Measurements from ENCODE around the gene PLAAT4. TPM values are rescaled to one million over a fixed set of nuclear protein-coding genes. Genes with fewer than 3 reads are reported as not detected.
"Not testable (repeated sequence)": the region's sequence is repeated elsewhere in the genome, so short reads cannot be mapped to it uniquely, and the experiment has no call there.

Gene PLAAT4
- total RNA-seq, 1 donor from 2014 or later = 6.9 TPM

- intact Hi-C loops (cut with DNase I) = no loop called here
- DNase-seq (ENCODE audit: low spot score) = no peak
Observed at GRCh38 chr11:63534895-63535461, 1.6 kb upstream of the PLAAT4 start.

GRCh38 chr11:63535734-63536133 lies 874 bp upstream of the PLAAT4 start:
- no peak for DNase-seq (ENCODE audit: low spot score)
- intact Hi-C loops (cut with DNase I) = loop anchor here (2.0 kb wide), 1 partner anchor 79 kb away; the partner anchor contains the start of gene PLAAT3

GRCh38 chr11:63537293-63538101 lies 889 bp downstream of the PLAAT4 start:
- peak; percentile 81 for DNase-seq (ENCODE audit: low spot score)
- intact Hi-C loops (cut with DNase I) = loop anchor here (2.0 kb wide), 1 partner anchor 77 kb away; the partner anchor contains the start of gene PLAAT3

- intact Hi-C loops (cut with DNase I); DNase-seq (ENCODE audit: low spot score): not testable (repeated sequence)
Observed at GRCh38 chr11:63542506-63542905, 5.9 kb downstream of the PLAAT4 start.

- intact Hi-C loops (cut with DNase I) = no loop called here
- DNase-seq (ENCODE audit: low spot score) = no peak
Observed at GRCh38 chr11:63543711-63544110, 7.1 kb downstream of the PLAAT4 start.

- DNase-seq (ENCODE audit: low spot score) = no peak
- intact Hi-C loops (cut with DNase I) = no loop called here
Observed at GRCh38 chr11:63547061-63547460, 10.5 kb downstream of the PLAAT4 start.

GRCh38 chr11:63548178-63548577 lies 11.6 kb downstream of the PLAAT4 start:
- intact Hi-C loops (cut with DNase I) = no loop called here
- DNase-seq (ENCODE audit: low spot score) = no peak

GRCh38 chr11:63549411-63549810 lies 12.8 kb downstream of the PLAAT4 start:
- DNase-seq (ENCODE audit: low spot score) = no peak
- intact Hi-C loops (cut with DNase I) = no loop called here

GRCh38 chr11:63550156-63550700 lies 13.6 kb downstream of the PLAAT4 start:
- DNase-seq (ENCODE audit: low spot score); intact Hi-C loops (cut with DNase I): not testable (repeated sequence)

- intact Hi-C loops (cut with DNase I) = no loop called here
Observed at GRCh38 chr11:63551091-63551888, 14.7 kb downstream of the PLAAT4 start.

GRCh38 chr11:63551889-63552266 lies 15.3 kb downstream of the PLAAT4 start:
- no peak for DNase-seq (ENCODE audit: low spot score)
- intact Hi-C loops (cut with DNase I) = no loop called here

More at GRCh38 chr11:63551091-63551888, 14.7 kb downstream of the PLAAT4 start:
- no peak for DNase-seq (ENCODE audit: low spot score)

GRCh38 chr11:63552921-63553320 lies 16.3 kb downstream of the PLAAT4 start:
- intact Hi-C loops (cut with DNase I) = no loop called here
- no peak for DNase-seq (ENCODE audit: low spot score)

GRCh38 chr11:63553759-63554158 lies 17.2 kb downstream of the PLAAT4 start:
- intact Hi-C loops (cut with DNase I) = no loop called here
- no peak for DNase-seq (ENCODE audit: low spot score)

- DNase-seq (ENCODE audit: low spot score) = no peak
- intact Hi-C loops (cut with DNase I) = no loop called here
Observed at GRCh38 chr11:63554877-63555223, 18.2 kb downstream of the PLAAT4 start.

GRCh38 chr11:63556404-63557013 lies 19.9 kb downstream of the PLAAT4 start:
- DNase-seq (ENCODE audit: low spot score) = no peak
- intact Hi-C loops (cut with DNase I) = no loop called here

- DNase-seq (ENCODE audit: low spot score) = no peak
- intact Hi-C loops (cut with DNase I) = no loop called here
Observed at GRCh38 chr11:63557570-63557969, 21.0 kb downstream of the PLAAT4 start.

GRCh38 chr11:63558459-63559157 lies 22.0 kb downstream of the PLAAT4 start:
- intact Hi-C loops (cut with DNase I) = no loop called here

GRCh38 chr11:63560506-63561180 lies 24.0 kb downstream of the PLAAT4 start:
- no peak for DNase-seq (ENCODE audit: low spot score)
- intact Hi-C loops (cut with DNase I) = no loop called here

More at GRCh38 chr11:63558459-63559157, 22.0 kb downstream of the PLAAT4 start:
- no peak for DNase-seq (ENCODE audit: low spot score)

Data from cardiac septum (tissue), 1 donor.